ENCODE measurements around the gene FMNL2.

The FMNL2 gene

GRCh38 chr2:152649997-152650396 is 315.0 kb downstream of the FMNL2 start:
- H3K9ac ChIP-seq (ENCODE audit: low read depth, low read length): no peak overlapping the region
- peaks cover 17% of the 10 kb centered on the region for H3K4me1 ChIP-seq (ENCODE audit: insufficient read depth, low read length)
- H3K9me3 ChIP-seq (ENCODE audit: control insufficient read depth, insufficient read depth, low read length): no peaks in the 10 kb centered on the region
- H3K36me3 ChIP-seq (ENCODE audit: insufficient read depth, low read length): peaks cover 2% of the 10 kb centered on the region; the same call in 1 of the 2 replicates

GRCh38 chr2:152650768-152651371 is 315.9 kb downstream of the FMNL2 start:
- no peak overlapping the region for H3K9ac ChIP-seq (ENCODE audit: low read depth, low read length)
- H3K36me3 ChIP-seq (ENCODE audit: insufficient read depth, low read length): peaks cover 2% of the 10 kb centered on the region; the same call in 1 of the 2 replicates

GRCh38 chr2:152651834-152652233 is 316.9 kb downstream of the FMNL2 start:
- Histone ChIP-seq H3K9me3 (ENCODE audit: control insufficient read depth, insufficient read depth, low read length) (no peaks in the 10 kb centered on the region), H3K36me3 (ENCODE audit: insufficient read depth, low read length) (peaks cover 4% of the 10 kb centered on the region; the same call in 1 of the 2 replicates), H3K9ac (ENCODE audit: low read depth, low read length) (no peak overlapping the region), H3K4me1 (ENCODE audit: insufficient read depth, low read length) (peaks cover 12% of the 10 kb centered on the region)

More at GRCh38 chr2:152650768-152651371, 315.9 kb downstream of the FMNL2 start:
- Histone ChIP-seq H3K9me3 (ENCODE audit: control insufficient read depth, insufficient read depth, low read length) (no peaks in the 10 kb centered on the region), H3K4me1 (ENCODE audit: insufficient read depth, low read length) (peaks cover 17% of the 10 kb centered on the region)

GRCh38 chr2:152655880-152656279 is 320.9 kb downstream of the FMNL2 start:
- no peaks in the 10 kb centered on the region for H3K4me1 ChIP-seq (ENCODE audit: insufficient read depth, low read length)
- H3K9me3 ChIP-seq (ENCODE audit: control insufficient read depth, insufficient read depth, low read length): no peaks in the 10 kb centered on the region
- H3K36me3 ChIP-seq (ENCODE audit: insufficient read depth, low read length): peaks cover 20% of the 10 kb centered on the region
- H3K9ac ChIP-seq (ENCODE audit: low read depth, low read length): no peak overlapping the region

- Histone ChIP-seq H3K36me3 (ENCODE audit: insufficient read depth, low read length) (peaks cover 22% of the 10 kb centered on the region), H3K4me1 (ENCODE audit: insufficient read depth, low read length) (no peaks in the 10 kb centered on the region), H3K9ac (ENCODE audit: low read depth, low read length) (no peak overlapping the region), H3K9me3 (ENCODE audit: control insufficient read depth, insufficient read depth, low read length) (no peaks in the 10 kb centered on the region)
Observed at GRCh38 chr2:152657043-152657442, 322.1 kb downstream of the FMNL2 start.

GRCh38 chr2:152658221-152658620 is 323.2 kb downstream of the FMNL2 start:
- Histone ChIP-seq H3K9ac (ENCODE audit: low read depth, low read length) (no peak overlapping the region), H3K9me3 (ENCODE audit: control insufficient read depth, insufficient read depth, low read length) (no peaks in the 10 kb centered on the region), H3K36me3 (ENCODE audit: insufficient read depth, low read length) (peaks cover 25% of the 10 kb centered on the region), H3K4me1 (ENCODE audit: insufficient read depth, low read length) (no peaks in the 10 kb centered on the region)

GRCh38 chr2:152661076-152661475 is 326.1 kb downstream of the FMNL2 start:
- Histone ChIP-seq H3K9me3 (ENCODE audit: control insufficient read depth, insufficient read depth, low read length) (no peaks in the 10 kb centered on the region), H3K9ac (ENCODE audit: low read depth, low read length) (no peak overlapping the region), H3K4me1 (ENCODE audit: insufficient read depth, low read length) (no peaks in the 10 kb centered on the region), H3K36me3 (ENCODE audit: insufficient read depth, low read length) (peaks cover 32% of the 10 kb centered on the region)

GRCh38 chr2:152664725-152665124 is 329.8 kb downstream of the FMNL2 start:
- Histone ChIP-seq H3K36me3 (ENCODE audit: insufficient read depth, low read length) (peaks cover 30% of the 10 kb centered on the region), H3K9me3 (ENCODE audit: control insufficient read depth, insufficient read depth, low read length) (no peaks in the 10 kb centered on the region), H3K4me1 (ENCODE audit: insufficient read depth, low read length) (no peaks in the 10 kb centered on the region)

GRCh38 chr2:152674334-152674733 is 339.4 kb downstream of the FMNL2 start:
- no peaks in the 10 kb centered on the region for H3K9me3 ChIP-seq (ENCODE audit: control insufficient read depth, insufficient read depth, low read length)
- no peaks in the 10 kb centered on the region; the same call in 1 of the 2 replicates for H3K36me3 ChIP-seq (ENCODE audit: insufficient read depth, low read length)
- no peaks in the 10 kb centered on the region for H3K4me1 ChIP-seq (ENCODE audit: insufficient read depth, low read length)
- H3K9ac ChIP-seq (ENCODE audit: low read depth, low read length): no peak overlapping the region

More at GRCh38 chr2:152664725-152665124, 329.8 kb downstream of the FMNL2 start:
- H3K9ac ChIP-seq (ENCODE audit: low read depth, low read length): no peak overlapping the region

GRCh38 chr2:152676461-152676860 is 341.5 kb downstream of the FMNL2 start:
- Histone ChIP-seq H3K4me1 (ENCODE audit: insufficient read depth, low read length) (no peaks in the 10 kb centered on the region), H3K36me3 (ENCODE audit: insufficient read depth, low read length) (peaks cover 4% of the 10 kb centered on the region; the same call in 1 of the 2 replicates), H3K9ac (ENCODE audit: low read depth, low read length) (no peak overlapping the region), H3K9me3 (ENCODE audit: control insufficient read depth, insufficient read depth, low read length) (no peaks in the 10 kb centered on the region)

GRCh38 chr2:152678808-152679207 is 343.8 kb downstream of the FMNL2 start:
- Histone ChIP-seq H3K9me3 (ENCODE audit: control insufficient read depth, insufficient read depth, low read length) (0 out of 2 replicates have a peak, but pooled peaks cover 4% of the 10 kb centered on the region), H3K36me3 (ENCODE audit: insufficient read depth, low read length) (peaks cover 7% of the 10 kb centered on the region), H3K4me1 (ENCODE audit: insufficient read depth, low read length) (no peaks in the 10 kb centered on the region), H3K9ac (ENCODE audit: low read depth, low read length) (no peak overlapping the region)

GRCh38 chr2:152682663-152683062 is 347.7 kb downstream of the FMNL2 start:
- Histone ChIP-seq H3K9me3 (ENCODE audit: control insufficient read depth, insufficient read depth, low read length) (0 out of 2 replicates have a peak, but pooled peaks cover 4% of the 10 kb centered on the region), H3K36me3 (ENCODE audit: insufficient read depth, low read length) (peaks cover 7% of the 10 kb centered on the region)

GRCh38 chr2:152683400-152683799 is 348.4 kb downstream of the FMNL2 start:
- Histone ChIP-seq H3K9ac (ENCODE audit: low read depth, low read length) (no peak overlapping the region), H3K4me1 (ENCODE audit: insufficient read depth, low read length) (no peaks in the 10 kb centered on the region), H3K36me3 (ENCODE audit: insufficient read depth, low read length) (peaks cover 7% of the 10 kb centered on the region), H3K9me3 (ENCODE audit: control insufficient read depth, insufficient read depth, low read length) (0 out of 2 replicates have a peak, but pooled peaks cover 4% of the 10 kb centered on the region)

More at GRCh38 chr2:152682663-152683062, 347.7 kb downstream of the FMNL2 start:
- no peak overlapping the region for H3K9ac ChIP-seq (ENCODE audit: low read depth, low read length)
- H3K4me1 ChIP-seq (ENCODE audit: insufficient read depth, low read length): no peaks in the 10 kb centered on the region

GRCh38 chr2:152686321-152686720 is 351.3 kb downstream of the FMNL2 start:
- no peaks in the 10 kb centered on the region for H3K4me1 ChIP-seq (ENCODE audit: insufficient read depth, low read length)
- H3K9ac ChIP-seq (ENCODE audit: low read depth, low read length): no peak overlapping the region
- peaks cover 4% of the 10 kb centered on the region for H3K36me3 ChIP-seq (ENCODE audit: insufficient read depth, low read length)
- H3K9me3 ChIP-seq (ENCODE audit: control insufficient read depth, insufficient read depth, low read length): 0 out of 2 replicates have a peak, but pooled peaks cover 4% of the 10 kb centered on the region

GRCh38 chr2:152693033-152693432 is 358.1 kb downstream of the FMNL2 start:
- peaks cover 4% of the 10 kb centered on the region for H3K36me3 ChIP-seq (ENCODE audit: insufficient read depth, low read length)
- H3K9ac ChIP-seq (ENCODE audit: low read depth, low read length): no peak overlapping the region
- no peaks in the 10 kb centered on the region for H3K9me3 ChIP-seq (ENCODE audit: control insufficient read depth, insufficient read depth, low read length)
- no peaks in the 10 kb centered on the region for H3K4me1 ChIP-seq (ENCODE audit: insufficient read depth, low read length)

Data from ES-I3 (cell line).